GM21390 (cell line): ENCODE results near the gene FAAH.

ENCODE experiments used
- ATAC-seq: cut with Tn5 transposase; IDR thresholded peaks from one replicate; pipeline ENCODE4 v1.9.1; 2021; ENCODE audit not compliant: unreplicated experiment

The FAAH gene

DNA sequence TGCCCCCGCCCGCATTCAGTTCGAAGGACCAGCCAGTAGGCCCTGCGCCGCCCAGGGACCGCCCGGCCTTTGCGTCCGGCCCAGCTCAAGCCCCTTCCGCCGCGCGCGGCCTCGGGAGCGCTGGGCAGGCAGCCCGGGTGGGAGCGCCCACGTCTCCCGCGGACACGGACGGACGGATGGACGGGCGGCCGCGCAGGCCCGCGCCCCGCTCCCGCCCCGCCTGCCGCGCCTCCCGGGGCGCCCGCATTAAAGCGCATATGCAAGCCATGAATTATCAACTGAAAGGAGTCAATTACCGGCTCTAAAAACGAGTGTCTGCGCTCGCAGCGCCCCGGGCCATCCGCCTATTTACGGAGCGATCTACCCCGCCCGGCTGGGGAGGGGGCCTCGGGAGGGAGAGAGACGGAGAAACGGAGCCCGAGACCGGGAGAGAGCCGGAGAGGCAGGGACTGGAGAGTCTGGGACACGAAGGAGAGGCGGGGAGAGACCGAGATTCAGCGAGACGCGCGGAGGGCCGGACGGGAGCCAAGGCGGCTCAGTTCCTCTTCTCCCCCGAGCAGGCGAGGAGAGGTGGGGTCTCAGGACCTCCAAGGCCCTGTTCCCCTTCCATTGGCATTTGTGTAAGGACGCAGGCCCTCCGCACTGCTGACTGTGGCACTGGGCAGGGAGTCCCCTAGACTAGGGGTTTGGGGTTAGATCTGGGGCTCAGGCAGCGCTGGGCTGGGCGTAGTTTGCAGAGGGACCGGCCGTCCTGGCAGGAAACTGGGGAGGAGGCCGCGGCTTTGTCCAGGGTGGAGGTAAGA, 54.2 kb downstream of the FAAH start:
- no peak for ATAC-seq

DNA sequence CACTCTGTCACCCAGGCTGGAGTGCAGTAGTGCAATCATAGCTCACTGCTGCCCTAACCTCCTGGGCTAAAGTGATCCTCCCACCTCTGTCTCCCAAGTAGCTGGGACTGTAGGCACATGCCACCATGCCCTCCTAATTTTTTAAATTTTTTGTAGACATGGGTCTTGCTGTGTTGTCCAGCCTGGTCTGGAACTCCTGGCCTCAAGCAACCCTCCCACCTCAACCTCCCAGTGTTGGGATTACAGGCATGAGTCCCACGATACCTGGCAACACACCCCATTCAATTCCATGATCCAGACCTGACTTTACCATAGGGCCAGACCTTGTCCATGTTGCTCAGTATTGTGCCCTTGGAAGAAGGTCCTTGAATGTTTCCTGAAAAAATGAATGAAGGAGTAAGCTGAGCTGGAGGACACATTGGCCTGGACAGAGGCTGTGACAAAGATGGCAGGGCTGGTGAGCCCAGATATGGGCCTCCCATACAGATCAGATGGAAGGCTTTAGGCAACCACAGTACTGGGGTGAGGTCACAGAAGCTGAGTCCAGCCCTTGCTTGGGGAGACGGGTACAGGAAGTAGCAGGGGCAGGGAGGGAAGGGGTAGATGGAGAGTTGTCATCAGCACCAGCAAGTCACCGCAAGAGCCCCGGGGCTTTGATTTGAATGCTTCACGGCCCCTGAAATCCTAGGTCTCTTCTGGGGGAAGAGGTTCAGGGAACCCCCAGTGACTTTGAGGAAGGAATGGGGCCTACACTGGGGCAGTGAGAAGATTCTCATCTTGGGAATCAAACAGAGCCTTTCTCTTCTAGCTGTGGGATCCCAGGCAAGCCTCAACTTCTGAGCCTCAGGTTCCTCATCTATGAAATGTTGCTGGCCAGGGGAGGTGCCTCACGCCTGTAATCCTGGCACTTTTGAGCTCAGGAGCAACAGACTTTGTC, 55.4 kb downstream of the FAAH start:
- ATAC-seq = no peak

DNA sequence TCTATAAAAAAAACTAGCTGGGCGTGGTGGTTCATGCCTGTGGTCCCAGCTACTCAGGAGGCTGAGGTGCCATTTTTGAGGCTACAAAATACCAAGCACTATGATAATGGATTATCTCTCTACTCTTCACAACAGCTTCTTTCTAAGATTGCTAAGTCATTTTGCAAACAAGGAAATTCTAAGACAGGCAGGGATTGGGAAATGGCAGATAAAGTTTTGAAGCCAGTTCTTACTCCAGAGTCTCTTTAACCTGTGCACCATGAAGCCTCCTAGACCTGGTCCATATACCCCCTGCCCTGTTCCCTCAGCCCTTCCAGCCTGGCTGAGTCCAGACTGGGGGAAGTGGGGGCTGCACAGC, 56.0 kb downstream of the FAAH start:
- no peak for ATAC-seq

DNA sequence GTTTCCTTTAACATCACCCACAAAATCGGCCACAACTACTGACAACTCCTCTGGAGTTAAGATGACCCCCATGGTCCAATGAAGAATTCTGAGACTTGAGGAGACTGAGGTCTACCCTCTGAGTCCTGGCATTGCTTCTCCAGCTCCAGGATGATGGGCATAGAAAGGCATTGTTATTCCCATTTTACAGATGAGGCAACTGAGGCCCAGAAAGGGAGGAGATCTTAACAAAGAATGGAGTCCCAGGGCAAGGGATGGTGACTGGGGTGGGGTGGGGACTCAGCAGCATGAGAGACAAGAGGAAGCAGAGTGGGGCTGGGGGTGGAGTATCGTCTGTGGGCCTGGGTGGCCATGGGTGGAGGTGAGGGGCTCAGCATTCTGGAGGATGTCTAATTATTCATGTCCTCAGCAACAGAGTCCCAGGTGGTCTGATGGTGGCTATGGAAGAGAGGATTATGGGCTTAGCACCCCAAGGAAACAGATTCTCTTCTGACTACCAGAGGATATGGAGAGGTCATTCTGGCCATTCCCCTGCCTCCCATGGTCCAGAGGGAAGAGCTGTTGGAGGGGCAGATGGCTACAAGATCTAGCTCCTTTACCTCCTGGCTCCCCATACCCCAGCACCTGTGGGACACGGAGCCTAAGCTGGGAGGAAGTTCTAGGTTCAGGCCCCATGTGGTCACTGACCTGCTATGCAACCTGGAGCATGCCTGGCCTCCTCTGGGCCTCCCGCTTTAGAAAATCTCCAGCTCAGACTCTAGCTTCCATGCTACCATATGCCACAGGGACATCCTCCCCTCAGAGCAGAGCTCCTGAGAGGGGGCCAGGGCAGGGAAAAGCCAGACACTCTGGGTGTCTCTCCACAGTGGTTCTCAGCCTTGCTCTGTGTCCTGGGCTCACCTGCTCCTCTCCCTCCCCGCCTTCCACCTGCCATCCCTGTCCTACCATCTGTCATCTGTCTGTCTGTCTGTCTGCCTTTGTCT, 58.1 kb downstream of the FAAH start:
- no peak for ATAC-seq

DNA sequence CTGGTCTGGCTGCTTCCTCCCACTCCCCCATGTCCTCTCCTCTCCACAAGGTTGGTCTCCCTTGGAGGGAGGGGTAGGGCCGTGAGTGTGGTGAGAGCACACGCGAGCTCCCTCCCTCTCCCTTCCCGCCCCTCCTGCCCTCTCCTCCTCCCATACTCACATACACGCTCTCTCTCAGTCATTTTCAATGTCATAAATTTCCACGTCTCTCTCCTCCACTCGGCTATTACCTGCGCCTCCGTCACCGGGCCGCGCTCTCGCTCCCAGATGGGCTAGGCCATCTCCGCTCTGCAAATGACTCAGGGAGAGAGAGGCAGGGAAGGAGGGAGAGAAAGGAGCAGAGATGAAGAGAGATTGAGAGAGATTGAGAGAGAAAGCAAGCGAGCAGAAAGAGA, 58.8 kb downstream of the FAAH start:
- ATAC-seq = no peak

DNA sequence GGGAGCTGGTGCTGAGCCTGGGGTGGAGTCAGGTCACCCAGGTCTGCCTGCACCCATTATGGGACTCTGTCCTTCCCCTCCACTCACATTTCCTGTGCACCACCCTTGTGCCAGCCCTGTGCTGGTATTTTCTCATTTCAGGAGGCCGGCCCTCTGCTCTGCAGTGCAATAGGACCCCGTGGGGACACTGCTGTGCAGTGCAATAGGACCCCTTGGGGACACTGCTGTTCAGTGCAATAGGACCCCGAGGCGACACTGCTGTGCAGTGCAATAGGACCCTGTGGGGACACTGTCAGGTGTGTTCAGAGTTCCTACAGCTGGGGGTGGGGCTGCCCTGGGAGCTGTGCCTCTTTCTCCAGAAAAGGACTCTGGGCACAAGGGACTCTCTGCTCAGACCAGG, 59.3 kb downstream of the FAAH start:
- ATAC-seq = no peak

DNA sequence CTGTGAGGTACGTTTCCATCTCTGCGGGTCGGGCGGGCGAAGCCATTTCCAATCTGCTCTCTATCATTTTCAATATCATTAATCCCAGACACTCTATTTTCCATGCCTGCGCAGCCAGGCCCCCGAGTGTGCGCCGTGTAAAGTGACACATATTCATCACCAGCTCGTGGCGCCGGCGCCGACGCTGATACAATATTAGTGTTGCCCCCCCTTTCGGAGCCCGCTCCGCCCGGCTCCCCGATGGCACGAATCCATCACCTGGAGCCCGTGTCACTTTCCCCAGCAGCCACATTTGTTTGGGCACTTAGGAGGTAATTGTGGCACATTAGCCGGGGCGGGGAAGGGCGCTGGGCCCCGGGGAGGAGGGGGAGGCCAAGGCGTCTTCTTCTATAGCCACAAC, 61.8 kb downstream of the FAAH start:
- ATAC-seq = no peak

DNA sequence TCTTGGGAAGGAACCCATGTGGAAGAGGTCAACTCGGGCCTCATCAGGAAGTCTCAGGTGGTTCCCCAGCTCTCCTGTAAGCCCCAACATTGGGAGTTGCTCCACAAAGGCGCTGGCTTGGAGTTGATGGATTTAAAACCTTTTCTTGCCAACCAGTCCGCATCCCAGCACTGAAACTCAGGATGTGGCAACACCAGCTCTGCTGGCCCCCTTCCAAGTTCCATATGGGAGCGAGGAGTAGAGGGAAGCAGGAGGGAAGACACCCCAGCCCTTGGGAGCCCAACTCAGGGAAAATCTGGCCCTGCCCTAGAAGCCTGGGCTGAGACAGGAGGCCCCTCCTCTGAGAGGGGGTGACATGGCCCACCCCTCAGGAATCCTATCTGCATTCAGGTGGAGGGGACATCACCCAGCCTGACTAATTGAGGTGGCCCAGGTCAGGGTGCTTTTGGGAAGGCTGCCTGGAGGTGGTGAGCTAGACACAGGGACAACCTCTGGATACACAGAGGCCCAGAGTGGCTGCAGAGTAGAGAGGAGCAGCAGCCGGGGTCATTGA, 62.4 kb downstream of the FAAH start:
- no peak for ATAC-seq

DNA sequence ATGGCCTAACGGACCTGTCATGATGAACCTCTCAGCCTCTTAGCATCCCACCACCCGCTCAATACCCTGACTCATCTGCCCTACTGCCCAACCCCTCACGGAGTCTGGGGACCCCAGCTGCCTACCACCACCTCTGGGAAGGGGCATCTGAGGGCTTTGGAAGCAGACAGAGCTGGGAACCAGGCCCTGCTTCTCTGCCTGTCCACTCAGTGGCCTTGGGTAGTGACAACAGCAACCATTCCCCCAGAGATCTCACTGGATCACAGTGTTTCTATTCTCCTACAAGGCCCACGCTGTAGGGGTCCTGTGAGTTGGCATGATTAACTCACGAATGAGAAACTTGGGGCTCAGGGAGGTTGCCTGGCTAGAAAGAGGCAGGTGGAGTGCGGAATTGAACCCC, 63.1 kb downstream of the FAAH start:
- no peak for ATAC-seq

DNA sequence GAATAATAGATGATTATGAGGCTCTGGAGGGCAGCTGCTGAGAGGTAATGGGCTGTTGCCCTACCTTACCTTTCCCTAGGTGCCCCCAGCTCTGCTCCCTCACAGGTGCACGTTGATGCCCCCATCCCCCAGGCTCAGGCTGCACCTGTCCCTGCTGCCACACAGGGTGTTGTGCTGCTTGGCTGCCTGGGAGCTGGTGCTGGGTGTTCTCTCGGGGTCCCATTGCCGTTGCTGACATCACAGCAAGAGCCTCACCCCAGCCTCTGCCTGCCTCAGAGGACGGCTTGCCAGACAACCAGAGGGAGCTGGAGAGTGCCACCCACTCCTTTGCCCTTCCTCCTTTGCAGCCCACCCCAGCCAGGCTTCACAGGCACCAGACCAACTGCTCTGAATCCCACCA, 64.1 kb downstream of the FAAH start:
- no peak for ATAC-seq

DNA sequence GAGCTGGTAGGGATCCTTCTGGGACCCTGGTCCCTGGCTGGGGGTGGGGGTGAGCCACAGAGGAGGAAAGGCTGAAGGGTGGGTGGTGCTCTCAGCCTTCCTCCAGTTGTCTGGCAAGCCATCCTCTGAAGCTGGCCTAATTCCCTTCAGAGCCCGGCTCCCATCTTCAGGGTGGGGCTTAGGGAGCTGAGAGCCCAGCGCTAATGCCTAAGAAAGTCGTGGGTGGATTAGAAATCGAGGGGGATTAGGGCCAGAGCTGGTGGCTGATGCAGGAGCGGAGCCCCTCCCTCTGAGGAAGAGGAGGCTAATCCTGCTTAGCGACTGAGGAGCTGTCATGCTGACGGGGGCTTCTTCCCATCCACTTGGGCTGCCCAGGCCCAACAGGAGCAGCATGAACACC, 64.7 kb downstream of the FAAH start:
- ATAC-seq = no peak

DNA sequence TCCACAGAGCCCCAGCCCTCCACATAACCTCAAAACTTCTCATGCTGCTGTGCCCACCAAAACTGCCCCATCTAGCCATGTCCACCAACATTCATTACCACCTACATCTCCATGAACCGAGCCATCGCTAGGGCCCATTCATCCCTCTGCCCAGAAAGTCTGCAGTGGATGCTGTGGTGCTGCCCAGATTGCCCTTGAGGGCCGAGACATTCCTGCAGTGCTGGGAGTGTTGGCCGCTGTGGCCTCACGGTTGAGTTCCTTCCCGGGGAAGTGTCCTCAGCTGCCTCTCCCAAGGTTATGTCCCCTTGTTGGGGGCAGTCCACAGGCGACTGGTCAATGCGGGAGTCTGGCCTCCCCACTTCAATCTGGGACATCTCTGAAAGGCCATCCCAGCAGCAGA, 65.2 kb downstream of the FAAH start:
- ATAC-seq = no peak

DNA sequence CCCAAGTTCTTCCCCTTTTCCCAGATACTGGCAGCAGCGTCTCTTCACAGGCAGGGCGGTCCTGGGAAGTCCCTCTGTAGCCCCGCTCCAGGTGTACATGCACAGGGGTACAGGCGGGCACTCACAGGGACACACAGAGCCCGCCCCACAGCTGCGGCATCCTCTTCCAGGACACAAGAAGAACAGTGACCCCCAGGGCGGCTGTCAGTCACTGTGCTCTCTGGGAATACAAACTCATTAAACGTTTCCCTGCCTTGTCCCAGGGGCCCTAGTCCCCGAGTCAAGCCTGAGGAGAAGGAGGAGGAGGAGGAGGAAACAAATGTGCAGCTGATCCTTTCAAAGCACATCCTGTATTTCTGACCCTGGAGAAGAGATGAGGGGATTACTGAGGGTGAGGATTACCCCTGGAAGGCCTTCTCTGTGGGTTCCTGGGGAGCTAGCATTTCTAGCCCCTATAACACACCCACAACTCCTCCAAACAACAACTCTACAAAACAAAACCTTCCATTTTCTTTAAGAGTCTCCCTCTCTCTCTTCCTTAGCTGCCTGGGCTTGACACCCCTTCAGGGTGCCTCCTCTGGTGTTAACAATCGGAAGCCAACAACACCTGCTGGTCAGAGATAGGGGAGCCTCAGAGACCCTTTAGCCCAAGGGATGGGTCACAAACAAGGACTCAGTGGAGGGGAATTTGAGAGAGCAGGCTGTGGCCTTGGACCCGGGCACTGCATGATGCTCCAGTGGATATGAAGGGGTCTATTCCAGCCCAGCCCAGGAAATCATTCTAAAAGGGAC, 67.1 kb downstream of the FAAH start:
- no peak for ATAC-seq

DNA sequence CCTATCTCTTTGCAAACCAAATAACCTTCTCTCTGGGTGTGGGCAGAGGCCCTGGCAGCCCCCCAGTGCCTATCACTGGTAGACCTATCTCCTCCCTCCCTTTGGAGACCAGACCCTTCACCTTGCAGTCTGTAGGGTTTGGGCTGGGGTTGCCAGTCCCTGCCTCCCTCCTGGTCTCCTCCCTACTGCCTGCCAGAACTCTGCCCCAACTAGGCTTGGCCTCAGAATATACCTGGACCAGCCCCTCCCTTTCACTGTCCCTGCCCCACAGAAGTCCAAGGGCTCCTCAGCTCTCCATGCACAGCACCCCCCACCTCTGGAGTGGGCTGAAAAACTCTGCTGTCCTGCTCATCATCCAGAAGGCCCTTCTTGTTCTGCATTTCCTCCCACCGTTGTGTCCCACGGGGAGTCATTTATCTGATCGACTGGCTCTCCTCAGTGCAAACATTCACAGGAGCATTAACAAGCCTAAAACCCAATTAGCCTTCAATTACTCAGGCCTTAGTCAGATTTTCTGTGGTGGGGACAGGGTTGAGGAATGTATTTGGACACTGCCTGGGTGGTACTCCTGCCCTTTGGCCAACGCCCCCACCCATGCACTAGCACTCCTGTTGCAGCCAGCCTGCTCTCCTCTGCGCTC, 67.8 kb downstream of the FAAH start:
- ATAC-seq = no peak
